Erythroblast (primary cell): ENCODE measurements around the gene CAMK2N1.
"Not testable (repeated sequence)": the region's sequence is repeated elsewhere in the genome, so short reads cannot be mapped to it uniquely, and the experiment has no call there.

Source experiments
- GATA1 ChIP-seq: IDR thresholded peaks from 2 replicates; pipeline ENCODE4 v1.6.1; 2011; ENCODE audit warnings: low read depth, mild to moderate bottlenecking, control low read depth, low read length, moderate library complexity
- POLR2A ChIP-seq: IDR thresholded peaks from 2 replicates; pipeline ENCODE4 v1.6.1; 2011; ENCODE audit warnings: mild to moderate bottlenecking, low read length

- not testable (repeated sequence) for TF ChIP-seq POLR2A, GATA1
These were observed 10.8 kb upstream of the CAMK2N1 start for GRCh38 chr1:20496725-20497383.
